ENCODE measurements around the gene DOK6.

DOK6 gene

GRCh38 chr18:69790649-69791048, 390.0 kb downstream of the DOK6 start:
- no peak for TF ChIP-seq CTCF (IDR thresholded peaks at IDR 0.05; ENCODE audit: insufficient read depth, low read length, missing control alignments)
- ChIA-PET CTCF (no interaction called here), POLR2A (no interaction called here)
- no peak overlapping the region for H3K4me3 ChIP-seq (ENCODE audit: low read depth, low read length)
- no peak for DNase-seq (ENCODE audit: low read depth, low spot score)

GRCh38 chr18:69795791-69796190, 395.1 kb downstream of the DOK6 start:
- DNase-seq (ENCODE audit: low read depth, low spot score) = no peak
- CTCF ChIA-PET = no interaction called here

GRCh38 chr18:69804776-69805501, 404.3 kb downstream of the DOK6 start:
- no peak overlapping the region for H3K4me3 ChIP-seq (ENCODE audit: low read depth, low read length)
- TF ChIP-seq CTCF (IDR thresholded peaks at IDR 0.05; ENCODE audit: insufficient read depth, low read length, missing control alignments) = no peak
- ChIA-PET CTCF (no interaction called here), POLR2A (no interaction called here)
- DNase-seq (ENCODE audit: low read depth, low spot score) = no peak

More at GRCh38 chr18:69795791-69796190, 395.1 kb downstream of the DOK6 start:
- no peak overlapping the region for H3K4me3 ChIP-seq (ENCODE audit: low read depth, low read length)
- TF ChIP-seq CTCF (IDR thresholded peaks at IDR 0.05; ENCODE audit: insufficient read depth, low read length, missing control alignments) = no peak
- POLR2A ChIA-PET = no interaction called here

- DNase-seq (ENCODE audit: low read depth, low spot score) = no peak
- POLR2A ChIA-PET = no interaction called here
- TF ChIP-seq CTCF (IDR thresholded peaks at IDR 0.05; ENCODE audit: insufficient read depth, low read length, missing control alignments) = no peak
- no peak overlapping the region for H3K4me3 ChIP-seq (ENCODE audit: low read depth, low read length)
- CTCF ChIA-PET = no interaction called here
These were observed 407.7 kb downstream of the DOK6 start for GRCh38 chr18:69808399-69808798.

GRCh38 chr18:69813559-69813958, 412.9 kb downstream of the DOK6 start:
- no peak for DNase-seq (ENCODE audit: low read depth, low spot score)
- no peak overlapping the region for H3K4me3 ChIP-seq (ENCODE audit: low read depth, low read length)
- POLR2A ChIA-PET = no interaction called here
- no peak for TF ChIP-seq CTCF (IDR thresholded peaks at IDR 0.05; ENCODE audit: insufficient read depth, low read length, missing control alignments)
- CTCF ChIA-PET = no interaction called here

- POLR2A ChIA-PET = no interaction called here
- TF ChIP-seq CTCF (IDR thresholded peaks at IDR 0.05; ENCODE audit: insufficient read depth, low read length, missing control alignments) = no peak
These were observed 414.2 kb downstream of the DOK6 start for GRCh38 chr18:69814861-69815385.

More at GRCh38 chr18:69814861-69815385, 414.2 kb downstream of the DOK6 start:
- DNase-seq (ENCODE audit: low read depth, low spot score) = no peak
- CTCF ChIA-PET = no interaction called here
- H3K4me3 ChIP-seq (ENCODE audit: low read depth, low read length) = no peak overlapping the region

Measured in AG04449 (cell line).